Ureter (tissue), 1 donor: ENCODE results near the gene P4HA2. TPM values are rescaled to one million over a fixed set of nuclear protein-coding genes. Genes with fewer than 3 reads are reported as not detected.

Experiments
- DNase-seq: peaks from one replicate; pipeline ENCODE4 v3.0.0-alpha.2; 2020; ENCODE audit warnings: low spot score
- total RNA-seq: library from RNA; stranded (reverse); gene quantifications from one replicate; pipeline ENCODE4 v1.2.4, GENCODE V29; 2023
- donor health status: DM: yes; HTN: yes; CAD: no.

The P4HA2 gene
- total RNA-seq, 1 donor from 2014 or later: 39.7 TPM

GRCh38 chr5:132223861-132224260, 3.8 kb downstream of the P4HA2 start:
- DNase-seq: no peak

GRCh38 chr5:132222649-132223038, 5.0 kb downstream of the P4HA2 start:
- no peak for DNase-seq

DNA sequence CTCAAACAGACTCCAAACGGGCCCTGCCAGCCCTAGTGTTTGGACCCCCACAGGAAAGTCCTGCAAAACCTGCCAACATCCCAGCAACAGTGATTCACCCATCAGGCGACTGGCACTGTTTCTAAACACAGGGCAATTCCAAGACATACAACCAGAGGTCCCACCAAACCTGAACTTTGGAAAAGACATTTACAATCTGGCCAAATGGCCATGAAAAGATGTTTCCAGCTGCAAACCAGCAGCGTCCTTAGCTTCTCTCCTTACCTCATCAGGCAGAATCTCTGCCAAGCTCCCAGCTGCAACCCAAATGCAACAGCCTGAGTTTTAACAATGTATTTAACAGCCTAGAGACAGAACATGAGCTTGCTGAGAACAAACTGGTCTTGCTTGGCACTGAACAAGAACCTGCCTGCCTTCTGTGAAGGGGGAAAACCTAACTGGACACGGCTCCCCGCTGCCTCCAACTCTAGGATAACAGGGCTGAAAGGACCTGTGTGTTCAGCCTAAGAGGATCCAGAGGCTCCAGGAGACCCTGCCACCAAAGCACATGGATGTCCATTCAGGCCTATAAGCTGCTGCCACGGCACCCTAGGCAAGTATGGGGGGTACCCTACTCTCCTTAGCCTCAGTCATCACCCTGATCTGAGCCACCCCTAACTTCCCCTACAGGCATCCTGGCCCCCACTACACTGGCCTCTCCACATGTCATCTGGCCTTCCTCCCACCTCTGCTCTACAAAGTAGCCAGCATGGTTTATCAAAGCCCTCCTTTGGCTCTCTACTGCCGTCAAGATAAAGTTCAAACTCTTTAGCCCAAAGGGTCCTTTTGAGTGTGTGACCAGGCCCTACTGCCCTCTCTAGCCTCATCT, 5.6 kb downstream of the P4HA2 start:
- DNase-seq: peak; percentile 75

DNA sequence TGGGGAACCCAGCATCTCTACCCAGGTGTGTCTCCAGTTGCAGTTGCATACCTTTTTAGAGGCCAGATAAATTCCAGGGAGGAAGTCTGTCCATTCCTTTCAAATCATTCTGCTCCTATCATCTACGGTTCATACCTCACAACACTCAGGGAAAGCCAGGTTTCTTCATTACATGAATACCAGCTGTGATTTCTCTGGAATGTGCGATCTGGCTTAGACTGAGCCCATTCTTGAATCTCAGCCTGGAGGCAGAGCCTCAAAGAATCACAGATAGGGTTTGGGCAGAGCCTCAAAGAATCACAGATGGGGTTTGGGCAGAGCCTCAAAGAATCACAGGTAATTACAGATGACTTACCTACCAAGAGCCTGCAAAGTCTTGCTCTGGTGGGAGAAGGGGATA, 7.2 kb downstream of the P4HA2 start:
- DNase-seq: no peak

DNA sequence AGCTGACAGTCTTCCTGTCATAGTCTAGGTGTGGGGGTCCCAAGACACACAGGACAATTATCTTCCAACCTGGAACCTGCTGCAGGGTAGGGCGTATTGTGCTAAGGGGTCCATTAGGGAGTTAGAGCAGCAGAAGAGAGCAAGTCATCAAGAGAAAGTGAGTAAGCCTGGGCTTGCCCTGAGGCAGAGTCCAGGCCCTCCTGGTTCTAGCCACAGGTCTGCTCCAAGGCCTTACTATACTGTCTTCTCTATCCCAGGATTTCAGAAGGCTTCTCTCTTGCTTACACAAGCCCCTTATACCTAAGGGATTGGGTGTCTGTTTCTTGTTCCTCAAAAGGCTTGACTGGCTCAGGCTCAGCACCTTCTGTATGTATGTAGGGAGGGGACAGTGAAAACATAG, 7.7 kb downstream of the P4HA2 start:
- DNase-seq: no peak

DNA sequence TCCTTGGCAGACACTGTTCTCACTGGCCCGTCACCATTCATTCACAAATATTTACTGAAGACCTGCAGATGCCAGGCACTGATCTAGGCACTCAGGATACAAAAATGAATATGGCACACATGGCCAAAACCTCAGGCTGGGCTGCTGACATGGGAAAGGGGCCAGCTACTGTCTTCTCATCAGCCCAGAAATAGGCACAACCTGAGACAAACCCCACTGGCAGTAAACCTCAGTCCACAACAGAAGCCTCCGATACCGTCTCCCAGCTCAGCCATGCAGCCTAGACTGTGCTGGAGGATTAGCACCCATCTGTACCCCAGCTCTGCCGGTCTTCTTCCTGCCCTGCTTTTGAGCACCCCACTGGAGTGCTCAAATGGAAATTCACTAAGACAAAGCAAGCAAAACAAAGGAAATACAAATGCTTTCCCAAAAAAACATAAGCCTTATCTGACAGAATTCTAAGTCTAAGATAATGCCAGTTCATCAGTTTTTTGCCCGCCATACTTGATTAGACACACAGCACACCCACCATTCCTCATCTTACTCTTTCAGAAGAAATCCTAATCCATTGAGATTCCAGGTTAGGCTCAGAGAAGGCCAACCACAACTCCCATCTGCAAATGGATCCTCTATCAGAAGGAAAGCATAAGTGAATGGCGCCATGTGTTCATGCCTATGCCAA, 8.2 kb downstream of the P4HA2 start:
- DNase-seq: no peak

GRCh38 chr5:132218321-132218720, 9.3 kb downstream of the P4HA2 start:
- DNase-seq: no peak

- DNase-seq: peak; percentile 89
Observed at GRCh38 chr5:132215329-132215728, 12.3 kb downstream of the P4HA2 start.

DNA sequence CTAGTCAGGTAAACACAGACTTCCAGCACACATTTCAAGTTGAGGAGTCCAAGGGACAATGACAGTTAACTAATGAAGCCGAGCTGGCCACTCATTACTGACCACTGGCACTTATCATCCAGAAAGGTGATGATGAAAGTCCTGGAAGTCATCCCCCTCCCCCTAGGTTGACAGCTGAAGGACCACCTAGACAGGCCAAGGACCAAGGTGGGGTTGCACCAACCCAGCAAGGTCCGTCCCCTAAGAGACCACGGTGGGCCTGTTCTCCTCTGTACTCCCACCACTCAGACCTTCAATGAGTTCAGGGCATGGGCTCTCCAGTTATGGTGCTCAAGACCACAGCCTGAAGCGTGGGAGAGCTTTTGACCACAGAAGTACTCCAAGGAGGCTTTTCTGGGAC, 13.2 kb downstream of the P4HA2 start:
- no peak for DNase-seq

GRCh38 chr5:132213666-132214065, 14.0 kb downstream of the P4HA2 start:
- no peak for DNase-seq

DNA sequence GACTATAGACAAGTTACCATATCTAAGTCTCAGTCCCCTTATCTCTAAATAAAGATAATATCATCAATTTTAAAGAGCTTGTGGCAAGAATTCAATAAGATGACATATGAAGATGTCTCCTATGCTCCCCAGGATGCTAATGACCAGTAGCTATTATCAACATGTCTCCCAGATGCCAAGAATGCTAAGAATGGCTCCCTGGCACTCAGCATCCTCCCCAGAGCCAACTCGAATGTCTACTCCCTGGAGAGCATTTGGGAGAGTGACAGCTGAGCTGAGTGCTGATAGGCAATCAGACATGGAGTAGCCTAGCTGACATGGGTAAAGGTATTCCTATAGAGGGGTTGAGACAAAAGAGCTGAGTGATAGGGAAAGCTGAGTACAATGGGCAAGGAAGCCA, 15.9 kb downstream of the P4HA2 start:
- DNase-seq: no peak

DNA sequence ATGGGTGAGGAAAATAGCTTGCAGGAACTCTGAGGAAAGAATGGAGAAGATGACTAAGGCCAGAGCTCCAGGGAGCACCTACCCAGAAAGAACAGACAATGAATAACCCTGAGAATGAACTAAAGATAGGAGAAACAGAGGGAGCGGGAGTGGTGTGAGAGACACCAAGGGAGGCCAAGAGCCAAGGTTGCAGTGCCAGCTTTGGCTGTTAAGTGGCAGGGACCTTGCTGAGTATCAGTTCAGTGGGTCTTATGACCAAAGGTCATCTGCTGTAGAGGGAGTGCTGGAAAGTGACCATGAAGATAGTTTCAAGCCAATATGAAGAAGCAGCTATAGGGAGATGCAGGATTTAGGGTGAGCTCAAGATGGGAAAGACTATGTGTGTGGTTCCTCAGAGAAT, 16.7 kb downstream of the P4HA2 start:
- no peak for DNase-seq

DNA sequence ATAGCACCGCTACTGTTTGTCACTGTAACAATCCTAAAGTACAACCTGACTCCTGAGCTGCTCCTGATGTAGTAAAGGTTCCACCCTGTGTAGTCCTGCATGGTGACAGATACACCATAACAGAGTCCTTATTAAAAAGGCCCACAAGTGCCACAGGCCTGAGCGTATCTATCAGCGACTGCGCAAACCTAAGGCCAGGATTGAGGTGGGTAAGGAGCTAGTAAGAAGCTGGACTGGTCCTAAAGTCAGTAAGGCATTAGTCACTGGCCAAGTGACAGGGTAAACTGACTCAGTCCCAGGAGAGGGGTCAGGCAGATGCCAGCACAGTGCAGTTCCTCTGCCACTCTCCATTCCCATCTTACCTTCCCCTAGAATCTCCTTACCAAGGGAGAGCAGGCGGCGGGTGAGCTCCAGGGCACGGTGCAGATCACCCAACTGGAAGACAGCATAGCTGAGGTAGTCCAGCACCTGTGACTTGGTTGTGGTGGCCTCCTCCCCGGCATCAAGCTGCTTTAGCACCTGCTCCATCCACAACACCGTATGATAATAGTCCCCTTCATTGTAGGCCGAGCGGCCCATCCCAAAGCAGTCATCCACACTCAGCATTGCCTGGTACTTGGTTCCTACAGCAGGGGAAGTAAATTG, 17.6 kb downstream of the P4HA2 start:
- DNase-seq: no peak

GRCh38 chr5:132209131-132209530, 18.5 kb downstream of the P4HA2 start:
- DNase-seq: no peak

DNA sequence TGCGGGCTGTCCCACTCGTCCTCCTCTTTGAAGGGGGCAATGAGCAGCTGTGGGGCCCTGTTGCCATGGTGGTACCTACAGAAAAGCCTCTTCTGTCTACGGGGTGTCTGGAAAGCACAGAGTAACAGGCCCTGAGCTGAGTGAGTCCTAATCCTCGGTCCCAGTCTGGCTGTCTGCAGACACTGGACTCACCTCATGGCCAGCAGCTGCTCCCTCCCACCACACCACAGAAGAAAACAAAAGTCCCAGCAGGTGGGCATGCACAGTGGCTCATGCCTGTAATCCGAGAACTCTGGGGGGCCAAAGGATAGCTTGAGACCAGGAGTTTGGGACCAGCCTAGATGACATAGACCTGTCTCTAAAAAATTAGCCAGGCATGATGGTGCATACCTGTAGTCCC, 19.9 kb downstream of the P4HA2 start:
- no peak for DNase-seq

- no peak for DNase-seq
Observed at GRCh38 chr5:132206782-132207181, 20.9 kb downstream of the P4HA2 start.

DNA sequence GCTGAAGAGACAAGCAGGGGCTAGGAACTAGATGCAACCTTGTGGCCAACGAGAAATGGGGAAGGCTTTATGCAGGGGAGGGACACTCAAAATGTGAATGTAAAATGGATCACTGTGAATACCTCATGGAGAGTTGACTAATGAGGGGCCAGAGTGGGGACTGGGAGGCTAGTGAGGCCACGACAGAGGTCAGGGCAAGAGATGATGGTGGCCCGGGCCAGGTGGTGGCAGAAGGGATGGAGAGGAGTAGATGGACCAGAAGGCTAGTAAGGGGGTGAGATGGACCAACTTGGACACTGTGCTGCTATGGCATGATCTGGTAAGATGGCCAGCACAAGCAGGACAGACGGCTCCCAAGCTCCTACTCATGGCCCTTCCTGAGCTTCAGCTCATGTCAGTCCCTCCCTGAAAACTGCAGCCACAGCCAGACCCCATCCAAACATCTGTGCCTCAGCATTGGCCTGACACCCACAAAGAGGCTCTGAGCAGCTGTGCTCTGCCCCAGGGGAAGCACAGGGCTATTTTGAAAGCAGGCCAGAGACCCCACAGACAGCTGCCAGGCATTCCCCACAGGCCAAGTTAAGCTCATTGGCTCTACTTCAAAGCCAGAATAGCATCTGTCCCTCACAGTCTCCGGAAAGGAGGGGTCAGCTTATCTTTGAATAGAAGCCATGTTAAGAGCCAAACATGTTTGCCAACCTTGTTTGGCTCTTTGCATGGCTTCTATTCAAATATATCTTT, 22.1 kb downstream of the P4HA2 start:
- no peak for DNase-seq

DNA sequence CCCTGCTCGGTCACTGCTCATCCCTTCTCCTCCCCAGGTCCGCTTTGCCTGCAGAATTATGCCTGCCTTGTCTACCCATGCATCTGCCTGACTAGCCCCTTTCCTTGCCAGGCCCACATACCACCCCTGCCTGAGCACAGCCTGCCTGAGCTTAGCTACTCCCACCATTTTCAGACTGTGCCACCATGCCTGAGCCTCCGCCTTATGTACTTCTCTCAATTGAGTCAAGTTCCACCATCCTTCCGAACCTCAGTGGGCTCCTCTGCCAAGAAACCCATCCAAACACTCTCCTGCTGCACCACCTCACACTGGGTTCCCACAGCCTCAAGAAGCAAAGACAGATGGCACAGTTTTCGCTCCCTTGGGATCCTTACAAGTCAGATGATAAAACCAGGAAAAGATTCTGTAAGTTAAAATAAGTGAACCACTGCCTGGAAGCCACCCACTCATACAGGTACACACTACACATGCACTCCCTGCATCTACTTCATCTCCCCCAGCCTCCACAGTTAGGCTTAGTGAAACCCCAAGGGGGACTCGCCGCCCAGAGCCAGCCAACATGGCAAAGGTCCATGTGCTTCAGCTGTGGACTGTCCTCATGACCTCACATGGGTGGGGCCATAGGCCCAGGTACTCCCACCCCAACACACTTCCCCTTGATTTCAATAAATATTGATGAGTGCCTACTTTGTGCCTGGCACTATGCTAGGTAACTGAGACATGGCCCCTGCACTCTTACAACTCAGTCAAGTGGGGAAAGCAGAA, 23.1 kb downstream of the P4HA2 start:
- no peak for DNase-seq

- no peak for DNase-seq
Observed at GRCh38 chr5:132203916-132204315, 23.7 kb downstream of the P4HA2 start.

DNA sequence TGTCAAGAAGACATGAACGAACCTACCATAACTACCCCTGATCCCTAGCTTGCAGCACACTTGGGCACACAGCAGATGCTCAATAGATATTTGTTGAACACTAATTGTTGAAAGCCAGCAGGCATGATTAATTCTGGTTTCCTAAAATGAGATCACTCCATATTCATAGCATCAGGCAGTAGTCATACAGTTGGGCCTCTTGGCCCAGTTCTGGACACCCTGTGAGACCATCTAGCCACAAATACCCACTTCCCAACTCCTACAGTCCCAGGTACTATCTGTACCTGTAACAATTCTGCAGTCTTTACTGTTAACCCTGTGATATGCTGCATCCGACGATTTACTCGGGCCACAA, 24.2 kb downstream of the P4HA2 start:
- no peak for DNase-seq

DNA sequence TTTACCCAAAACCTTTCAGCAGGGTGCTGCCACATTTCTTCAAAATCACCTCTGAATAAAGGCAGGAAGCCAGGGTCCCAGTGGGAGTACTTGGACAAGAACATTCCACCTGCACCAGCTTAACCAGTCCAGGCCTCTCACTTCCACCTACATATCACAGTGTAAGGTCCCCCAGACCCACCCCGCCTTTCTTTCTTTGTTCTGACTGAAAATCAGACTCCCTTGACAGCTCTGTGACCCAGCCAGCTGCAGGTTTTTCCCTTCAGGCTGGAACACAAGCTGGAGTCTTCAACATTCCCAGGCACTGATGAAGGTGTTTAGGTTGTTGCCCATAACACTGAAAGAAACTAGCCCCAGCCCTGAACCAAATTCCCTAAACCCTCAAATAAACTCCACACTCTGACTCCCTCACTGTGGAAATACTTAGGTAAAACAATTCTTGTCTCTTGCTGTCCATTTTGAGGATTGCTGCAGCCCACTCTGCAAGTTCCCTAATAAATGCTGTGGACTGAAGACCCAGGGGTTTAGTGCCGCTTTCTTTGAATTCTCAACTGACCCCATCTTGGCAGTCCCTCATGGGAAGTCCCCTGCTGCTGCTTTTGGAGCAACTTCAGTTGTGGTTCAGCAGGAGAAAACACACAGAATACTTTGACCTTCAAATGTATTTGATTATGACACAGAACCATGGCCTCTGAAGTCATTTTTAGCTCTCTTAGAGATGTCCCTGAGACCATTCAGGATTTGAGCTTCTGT, 24.8 kb downstream of the P4HA2 start:
- DNase-seq: peak; percentile 18
